ENCODE data around the gene MYO7B.

MYO7B gene

DNA sequence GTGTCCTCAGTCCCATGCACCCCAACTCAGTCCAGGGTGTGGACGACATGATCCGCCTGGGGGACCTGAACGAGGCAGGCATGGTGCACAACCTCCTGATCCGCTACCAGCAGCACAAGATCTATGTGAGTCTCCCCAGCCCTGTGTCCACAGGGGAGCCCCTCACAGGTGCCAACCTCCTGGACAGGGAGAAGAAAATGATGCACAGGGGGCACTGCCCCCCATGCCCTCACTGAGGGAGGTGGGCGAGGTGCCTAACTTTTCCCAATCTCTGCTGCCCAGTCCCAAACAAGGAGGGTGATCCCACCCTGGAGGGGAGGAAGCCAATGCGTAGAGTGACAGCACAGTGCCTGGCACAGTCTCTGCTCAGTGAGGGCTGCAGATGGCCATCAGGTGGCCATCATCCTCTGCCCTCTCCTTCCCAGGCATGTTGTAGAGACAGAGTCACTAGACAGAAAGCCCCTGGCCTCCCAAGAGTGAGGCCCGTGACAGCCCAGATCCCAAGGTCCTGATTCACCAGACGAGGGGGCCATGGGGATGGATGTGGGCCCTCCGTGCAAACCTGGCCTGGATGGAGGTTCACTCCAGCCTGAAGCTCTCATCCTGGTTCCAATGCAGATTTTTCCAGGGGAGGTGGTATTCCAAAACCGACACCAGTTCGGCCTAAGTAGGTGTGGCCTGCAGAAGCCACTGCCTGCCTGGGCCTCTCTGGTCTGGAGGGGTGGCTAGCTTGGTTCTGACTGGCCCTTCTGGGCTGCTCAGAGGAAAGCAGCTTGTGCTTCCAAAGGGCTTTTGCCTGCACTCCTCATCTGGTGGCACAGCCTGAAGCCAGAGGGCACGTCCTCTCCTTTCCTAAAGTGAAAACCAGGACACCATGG lies 30.0 kb downstream of the MYO7B start (continued):
- TF ChIP-seq, protein P1, sequence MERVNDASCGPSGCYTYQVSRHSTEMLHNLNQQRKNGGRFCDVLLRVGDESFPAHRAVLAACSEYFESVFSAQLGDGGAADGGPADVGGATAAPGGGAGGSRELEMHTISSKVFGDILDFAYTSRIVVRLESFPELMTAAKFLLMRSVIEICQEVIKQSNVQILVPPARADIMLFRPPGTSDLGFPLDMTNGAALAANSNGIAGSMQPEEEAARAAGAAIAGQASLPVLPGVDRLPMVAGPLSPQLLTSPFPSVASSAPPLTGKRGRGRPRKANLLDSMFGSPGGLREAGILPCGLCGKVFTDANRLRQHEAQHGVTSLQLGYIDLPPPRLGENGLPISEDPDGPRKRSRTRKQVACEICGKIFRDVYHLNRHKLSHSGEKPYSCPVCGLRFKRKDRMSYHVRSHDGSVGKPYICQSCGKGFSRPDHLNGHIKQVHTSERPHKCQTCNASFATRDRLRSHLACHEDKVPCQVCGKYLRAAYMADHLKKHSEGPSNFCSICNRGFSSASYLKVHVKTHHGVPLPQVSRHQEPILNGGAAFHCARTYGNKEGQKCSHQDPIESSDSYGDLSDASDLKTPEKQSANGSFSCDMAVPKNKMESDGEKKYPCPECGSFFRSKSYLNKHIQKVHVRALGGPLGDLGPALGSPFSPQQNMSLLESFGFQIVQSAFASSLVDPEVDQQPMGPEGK (CRISPR knock-in tag; IDR thresholded peaks at IDR 0.05; ENCODE audit: borderline replicate concordance), result no peak
- TF ChIP-seq ZNF70 (CRISPR knock-in tag; IDR thresholded peaks at IDR 0.05), result no peak

DNA sequence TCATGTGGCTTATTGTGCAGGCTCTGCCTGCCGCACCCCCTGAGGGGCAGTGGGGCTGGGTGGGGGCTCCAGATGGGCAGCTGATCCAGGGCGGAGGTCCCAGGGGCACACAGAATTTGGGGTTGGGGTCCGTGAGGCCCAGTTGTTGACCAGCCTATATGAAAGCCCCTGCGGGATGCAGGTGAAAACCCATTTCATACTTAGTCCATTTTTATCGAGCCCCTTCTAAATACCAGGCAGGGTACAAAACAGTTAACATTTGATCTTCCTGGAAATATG lies 30.6 kb downstream of the MYO7B start:
- ATAC-seq, result no peak
- no peak for TF ChIP-seq SNAI2 (CRISPR knock-in tag; IDR thresholded peaks at IDR 0.05)

DNA sequence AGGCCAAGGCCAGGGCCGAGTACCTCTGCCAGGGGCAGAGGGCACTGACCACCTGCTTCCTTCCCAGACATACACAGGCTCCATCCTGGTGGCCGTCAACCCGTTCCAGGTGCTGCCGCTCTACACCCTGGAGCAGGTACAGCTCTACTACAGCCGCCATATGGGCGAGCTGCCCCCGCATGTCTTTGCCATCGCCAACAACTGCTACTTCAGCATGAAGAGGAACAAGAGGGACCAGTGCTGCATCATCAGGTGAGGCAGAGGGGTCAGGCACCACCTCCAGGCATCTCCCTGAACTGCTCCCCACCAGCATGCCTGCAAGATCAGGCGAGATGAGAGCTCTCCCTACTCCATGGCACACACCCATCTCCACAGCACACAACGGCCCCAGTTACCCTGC lies 31.1 kb downstream of the MYO7B start:
- TF ChIP-seq, protein P1 (CRISPR knock-in tag; IDR thresholded peaks at IDR 0.05; ENCODE audit: borderline replicate concordance), result no peak
- no peak for TF ChIP-seq GLIS3 (CRISPR knock-in tag; IDR thresholded peaks at IDR 0.05)
- TF ChIP-seq PPARA (CRISPR knock-in tag; IDR thresholded peaks at IDR 0.05; ENCODE audit: borderline replicate concordance), result no peak
- TF ChIP-seq, protein P2, sequence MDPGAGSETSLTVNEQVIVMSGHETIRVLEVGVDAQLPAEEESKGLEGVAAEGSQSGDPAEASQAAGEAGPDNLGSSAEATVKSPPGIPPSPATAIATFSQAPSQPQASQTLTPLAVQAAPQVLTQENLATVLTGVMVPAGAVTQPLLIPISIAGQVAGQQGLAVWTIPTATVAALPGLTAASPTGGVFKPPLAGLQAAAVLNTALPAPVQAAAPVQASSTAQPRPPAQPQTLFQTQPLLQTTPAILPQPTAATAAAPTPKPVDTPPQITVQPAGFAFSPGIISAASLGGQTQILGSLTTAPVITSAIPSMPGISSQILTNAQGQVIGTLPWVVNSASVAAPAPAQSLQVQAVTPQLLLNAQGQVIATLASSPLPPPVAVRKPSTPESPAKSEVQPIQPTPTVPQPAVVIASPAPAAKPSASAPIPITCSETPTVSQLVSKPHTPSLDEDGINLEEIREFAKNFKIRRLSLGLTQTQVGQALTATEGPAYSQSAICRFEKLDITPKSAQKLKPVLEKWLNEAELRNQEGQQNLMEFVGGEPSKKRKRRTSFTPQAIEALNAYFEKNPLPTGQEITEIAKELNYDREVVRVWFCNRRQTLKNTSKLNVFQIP (CRISPR knock-in tag; IDR thresholded peaks at IDR 0.05; ENCODE audit: borderline replicate concordance, low read depth), result no peak
- TF ChIP-seq, protein P3, sequence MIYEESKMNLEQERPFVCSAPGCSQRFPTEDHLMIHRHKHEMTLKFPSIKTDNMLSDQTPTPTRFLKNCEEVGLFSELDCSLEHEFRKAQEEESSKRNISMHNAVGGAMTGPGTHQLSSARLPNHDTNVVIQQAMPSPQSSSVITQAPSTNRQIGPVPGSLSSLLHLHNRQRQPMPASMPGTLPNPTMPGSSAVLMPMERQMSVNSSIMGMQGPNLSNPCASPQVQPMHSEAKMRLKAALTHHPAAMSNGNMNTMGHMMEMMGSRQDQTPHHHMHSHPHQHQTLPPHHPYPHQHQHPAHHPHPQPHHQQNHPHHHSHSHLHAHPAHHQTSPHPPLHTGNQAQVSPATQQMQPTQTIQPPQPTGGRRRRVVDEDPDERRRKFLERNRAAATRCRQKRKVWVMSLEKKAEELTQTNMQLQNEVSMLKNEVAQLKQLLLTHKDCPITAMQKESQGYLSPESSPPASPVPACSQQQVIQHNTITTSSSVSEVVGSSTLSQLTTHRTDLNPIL (CRISPR knock-in tag; IDR thresholded peaks at IDR 0.05; ENCODE audit: low read depth), result no peak
- no peak for TF ChIP-seq CSDC2 (CRISPR knock-in tag; IDR thresholded peaks at IDR 0.05)
- no peak for TF ChIP-seq TOX (CRISPR knock-in tag; IDR thresholded peaks at IDR 0.05; ENCODE audit: borderline replicate concordance)
- no peak for TF ChIP-seq ISL1 (CRISPR knock-in tag; IDR thresholded peaks at IDR 0.05)
- TF ChIP-seq TCF4 (CRISPR knock-in tag; IDR thresholded peaks at IDR 0.05; ENCODE audit: borderline replicate concordance), result no peak
- TF ChIP-seq, protein P4, sequence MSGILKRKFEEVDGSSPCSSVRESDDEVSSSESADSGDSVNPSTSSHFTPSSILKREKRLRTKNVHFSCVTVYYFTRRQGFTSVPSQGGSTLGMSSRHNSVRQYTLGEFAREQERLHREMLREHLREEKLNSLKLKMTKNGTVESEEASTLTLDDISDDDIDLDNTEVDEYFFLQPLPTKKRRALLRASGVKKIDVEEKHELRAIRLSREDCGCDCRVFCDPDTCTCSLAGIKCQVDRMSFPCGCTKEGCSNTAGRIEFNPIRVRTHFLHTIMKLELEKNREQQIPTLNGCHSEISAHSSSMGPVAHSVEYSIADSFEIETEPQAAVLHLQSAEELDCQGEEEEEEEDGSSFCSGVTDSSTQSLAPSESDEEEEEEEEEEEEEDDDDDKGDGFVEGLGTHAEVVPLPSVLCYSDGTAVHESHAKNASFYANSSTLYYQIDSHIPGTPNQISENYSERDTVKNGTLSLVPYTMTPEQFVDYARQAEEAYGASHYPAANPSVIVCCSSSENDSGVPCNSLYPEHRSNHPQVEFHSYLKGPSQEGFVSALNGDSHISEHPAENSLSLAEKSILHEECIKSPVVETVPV (CRISPR knock-in tag; IDR thresholded peaks at IDR 0.05), result no peak
- no peak for TF ChIP-seq ZFP3 (CRISPR knock-in tag; IDR thresholded peaks at IDR 0.05)
- no peak for TF ChIP-seq ZFP30 (CRISPR knock-in tag; IDR thresholded peaks at IDR 0.05)
- TF ChIP-seq ZNF8 (CRISPR knock-in tag; IDR thresholded peaks at IDR 0.05), result no peak
- TF ChIP-seq SNAI2 (CRISPR knock-in tag; IDR thresholded peaks at IDR 0.05), result no peak
- ATAC-seq, result no peak

DNA sequence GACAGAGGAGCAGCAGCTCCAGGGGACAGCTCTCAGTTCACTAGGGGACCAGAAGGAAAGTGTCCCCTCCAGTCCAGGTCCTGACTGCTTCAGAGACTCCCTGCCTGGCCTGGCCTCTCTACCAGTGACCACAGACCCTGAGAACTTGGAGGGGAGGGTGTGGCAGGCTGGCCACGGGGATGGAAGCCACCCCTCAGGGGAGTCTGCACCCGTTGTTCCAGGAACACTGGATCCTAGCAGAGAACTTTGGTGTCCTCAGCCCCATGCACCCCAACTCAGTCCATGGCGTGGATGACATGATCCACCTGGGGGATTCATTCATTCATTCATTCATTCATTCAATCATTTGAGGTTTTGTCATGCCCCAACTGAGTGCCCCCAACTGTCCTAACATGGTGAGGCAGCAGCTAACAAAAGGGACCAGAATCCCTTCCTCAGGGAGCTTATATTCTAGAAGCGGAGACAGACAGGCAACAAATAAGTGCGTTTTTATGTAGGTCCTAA lies 31.9 kb downstream of the MYO7B start:
- no peak for TF ChIP-seq SNAI2 (CRISPR knock-in tag; IDR thresholded peaks at IDR 0.05)
- TF ChIP-seq, protein P5, sequence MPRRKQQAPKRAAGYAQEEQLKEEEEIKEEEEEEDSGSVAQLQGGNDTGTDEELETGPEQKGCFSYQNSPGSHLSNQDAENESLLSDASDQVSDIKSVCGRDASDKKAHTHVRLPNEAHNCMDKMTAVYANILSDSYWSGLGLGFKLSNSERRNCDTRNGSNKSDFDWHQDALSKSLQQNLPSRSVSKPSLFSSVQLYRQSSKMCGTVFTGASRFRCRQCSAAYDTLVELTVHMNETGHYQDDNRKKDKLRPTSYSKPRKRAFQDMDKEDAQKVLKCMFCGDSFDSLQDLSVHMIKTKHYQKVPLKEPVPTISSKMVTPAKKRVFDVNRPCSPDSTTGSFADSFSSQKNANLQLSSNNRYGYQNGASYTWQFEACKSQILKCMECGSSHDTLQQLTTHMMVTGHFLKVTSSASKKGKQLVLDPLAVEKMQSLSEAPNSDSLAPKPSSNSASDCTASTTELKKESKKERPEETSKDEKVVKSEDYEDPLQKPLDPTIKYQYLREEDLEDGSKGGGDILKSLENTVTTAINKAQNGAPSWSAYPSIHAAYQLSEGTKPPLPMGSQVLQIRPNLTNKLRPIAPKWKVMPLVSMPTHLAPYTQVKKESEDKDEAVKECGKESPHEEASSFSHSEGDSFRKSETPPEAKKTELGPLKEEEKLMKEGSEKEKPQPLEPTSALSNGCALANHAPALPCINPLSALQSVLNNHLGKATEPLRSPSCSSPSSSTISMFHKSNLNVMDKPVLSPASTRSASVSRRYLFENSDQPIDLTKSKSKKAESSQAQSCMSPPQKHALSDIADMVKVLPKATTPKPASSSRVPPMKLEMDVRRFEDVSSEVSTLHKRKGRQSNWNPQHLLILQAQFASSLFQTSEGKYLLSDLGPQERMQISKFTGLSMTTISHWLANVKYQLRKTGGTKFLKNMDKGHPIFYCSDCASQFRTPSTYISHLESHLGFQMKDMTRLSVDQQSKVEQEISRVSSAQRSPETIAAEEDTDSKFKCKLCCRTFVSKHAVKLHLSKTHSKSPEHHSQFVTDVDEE (CRISPR knock-in tag; IDR thresholded peaks at IDR 0.05), result no peak
- TF ChIP-seq CSDC2 (CRISPR knock-in tag; IDR thresholded peaks at IDR 0.05), result no peak
- no peak for TF ChIP-seq ZFP3 (CRISPR knock-in tag; IDR thresholded peaks at IDR 0.05)
- TF ChIP-seq, protein P4 (CRISPR knock-in tag; IDR thresholded peaks at IDR 0.05), result no peak
- TF ChIP-seq OSR1 (CRISPR knock-in tag; IDR thresholded peaks at IDR 0.05), result no peak
- TF ChIP-seq, protein P3 (CRISPR knock-in tag; IDR thresholded peaks at IDR 0.05; ENCODE audit: low read depth), result no peak
- no peak for TF ChIP-seq RARB (CRISPR knock-in tag; IDR thresholded peaks at IDR 0.05)
- TF ChIP-seq BACH2 (CRISPR knock-in tag; IDR thresholded peaks at IDR 0.05; ENCODE audit: borderline replicate concordance), result no peak
- no peak for ATAC-seq

All from SK-N-SH treated with all-trans-retinoic acid at 6 μM for 48 hours (cell line).